Ecto neural progenitor cell (in vitro differentiated cells): ENCODE measurements around the gene CPLX4.
"Not testable (repeated sequence)": the region's sequence is repeated elsewhere in the genome, so short reads cannot be mapped to it uniquely, and the experiment has no call there.

Source experiments
- DNase-seq: peaks from one replicate; pipeline ENCODE4 v3.0.0-alpha.2; 2018; ENCODE audit warnings: low spot score

Gene CPLX4

GRCh38 chr18:59269563-59270119 is 48.8 kb downstream of the CPLX4 start:
- DNase-seq = no peak

DNA sequence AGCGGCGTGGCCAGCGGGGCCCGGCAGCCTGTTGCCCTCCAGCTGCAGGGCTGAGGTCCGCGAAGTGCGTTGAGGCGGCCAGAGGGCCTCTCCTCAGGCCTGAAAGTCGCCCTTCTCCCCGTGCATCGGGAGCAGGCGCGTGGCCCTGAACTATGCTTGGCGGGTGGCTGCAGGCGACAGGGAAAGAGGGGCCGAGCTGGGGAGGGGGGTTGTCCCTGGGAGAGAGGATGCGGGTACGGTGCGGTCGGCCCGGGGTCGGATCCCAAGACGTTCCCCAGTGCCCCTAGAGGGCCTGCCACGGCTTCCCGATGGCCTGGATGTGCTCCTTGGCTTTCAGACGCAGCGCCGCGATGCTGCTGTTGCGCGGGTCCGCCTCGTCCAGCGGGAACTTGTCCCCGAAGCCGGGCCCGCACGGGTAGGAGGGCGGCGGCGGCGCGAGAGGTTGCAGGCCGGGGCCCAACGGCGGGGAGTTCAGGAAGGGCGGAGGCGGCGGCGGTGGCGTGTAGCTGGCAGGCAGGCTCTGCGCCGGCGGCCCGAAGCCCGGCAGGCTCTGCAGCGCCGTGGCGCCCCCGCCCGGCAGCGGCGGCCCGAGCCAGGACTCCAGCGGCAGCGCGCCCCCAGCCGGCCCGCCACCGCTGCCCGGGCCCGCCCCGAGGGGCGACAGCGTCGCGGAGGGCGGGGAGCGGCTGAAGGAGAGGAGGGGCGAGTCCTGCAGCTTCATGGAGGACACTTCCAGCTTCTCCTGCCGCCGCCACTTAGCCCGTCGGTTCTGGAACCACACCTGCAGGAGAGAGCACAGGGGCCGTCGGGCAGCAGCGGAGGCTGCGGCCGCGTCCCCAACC is 49.5 kb downstream of the CPLX4 start:
- peak; percentile 91 for DNase-seq

DNA sequence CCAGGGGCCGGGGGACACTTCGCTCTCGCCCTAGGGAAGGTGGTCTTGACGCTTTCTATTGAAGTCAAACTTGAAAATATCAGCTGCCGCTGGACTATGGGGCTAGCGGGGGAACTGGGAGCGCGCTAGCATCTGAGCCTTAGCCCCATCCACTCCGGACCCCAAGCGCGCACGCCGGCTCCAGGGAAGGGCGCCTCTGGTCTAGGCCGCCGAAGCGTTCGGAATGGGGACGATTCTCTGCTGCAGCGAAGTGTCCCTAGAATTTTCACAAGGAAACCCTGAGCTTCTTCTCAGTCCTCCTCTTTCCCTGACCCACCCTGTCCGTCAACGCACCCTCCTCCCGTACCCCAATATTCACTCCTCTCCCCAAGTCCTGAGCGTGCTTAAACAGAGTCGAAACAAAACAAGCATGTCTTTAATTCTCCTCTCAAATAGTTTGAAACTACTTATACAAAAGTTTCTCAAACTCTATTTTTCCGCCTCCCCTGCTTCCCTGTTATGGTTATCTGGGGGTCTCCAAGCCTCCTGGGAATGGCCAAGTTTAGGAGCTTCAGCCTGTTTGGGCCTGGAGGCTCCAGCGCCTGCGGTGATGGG is 50.2 kb downstream of the CPLX4 start:
- DNase-seq = peak; percentile 48

- peak; percentile 60 for DNase-seq
Observed at GRCh38 chr18:59267503-59268126, 50.8 kb downstream of the CPLX4 start.

- no peak for DNase-seq
Observed at GRCh38 chr18:59266886-59267502, 51.5 kb downstream of the CPLX4 start.

DNA sequence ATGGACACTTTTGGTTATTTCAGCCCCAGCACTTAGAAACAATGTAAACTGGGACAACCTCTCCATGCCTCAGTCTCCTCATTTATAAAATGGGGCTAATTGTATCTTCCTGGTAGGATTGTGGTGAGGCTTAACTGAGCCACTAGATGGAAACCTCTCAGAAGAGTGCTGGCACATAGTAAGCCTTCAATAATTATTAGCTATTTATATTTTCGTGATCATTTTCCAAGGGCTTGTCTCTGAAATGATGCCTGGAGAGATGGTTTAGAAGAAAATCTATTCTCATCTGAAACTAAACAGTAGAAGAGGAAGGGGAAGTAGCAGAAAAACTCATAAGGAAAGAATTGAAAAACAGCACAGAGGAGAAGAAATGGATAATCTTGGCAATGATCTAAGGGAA is 52.0 kb downstream of the CPLX4 start:
- DNase-seq = no peak

DNA sequence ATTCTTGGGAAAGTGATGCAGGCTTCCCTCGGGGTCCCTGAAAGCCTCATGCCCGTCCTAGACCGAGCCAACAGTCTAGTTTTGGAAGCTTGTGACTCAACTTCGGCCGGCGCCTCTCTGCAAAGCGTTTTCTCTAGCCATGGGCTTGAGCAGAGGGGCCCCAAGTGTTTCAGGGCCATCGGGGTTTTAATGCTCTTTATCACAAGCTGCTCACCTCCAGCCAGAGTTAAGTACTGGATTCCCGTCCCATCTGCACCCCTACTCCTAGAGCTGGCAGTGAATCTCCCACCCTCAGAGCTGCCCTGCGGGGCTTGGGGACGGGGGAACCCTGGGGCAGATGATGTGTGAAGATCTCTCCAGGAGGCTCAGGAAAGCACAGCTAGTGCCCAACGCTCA is 52.5 kb downstream of the CPLX4 start:
- DNase-seq = no peak

DNA sequence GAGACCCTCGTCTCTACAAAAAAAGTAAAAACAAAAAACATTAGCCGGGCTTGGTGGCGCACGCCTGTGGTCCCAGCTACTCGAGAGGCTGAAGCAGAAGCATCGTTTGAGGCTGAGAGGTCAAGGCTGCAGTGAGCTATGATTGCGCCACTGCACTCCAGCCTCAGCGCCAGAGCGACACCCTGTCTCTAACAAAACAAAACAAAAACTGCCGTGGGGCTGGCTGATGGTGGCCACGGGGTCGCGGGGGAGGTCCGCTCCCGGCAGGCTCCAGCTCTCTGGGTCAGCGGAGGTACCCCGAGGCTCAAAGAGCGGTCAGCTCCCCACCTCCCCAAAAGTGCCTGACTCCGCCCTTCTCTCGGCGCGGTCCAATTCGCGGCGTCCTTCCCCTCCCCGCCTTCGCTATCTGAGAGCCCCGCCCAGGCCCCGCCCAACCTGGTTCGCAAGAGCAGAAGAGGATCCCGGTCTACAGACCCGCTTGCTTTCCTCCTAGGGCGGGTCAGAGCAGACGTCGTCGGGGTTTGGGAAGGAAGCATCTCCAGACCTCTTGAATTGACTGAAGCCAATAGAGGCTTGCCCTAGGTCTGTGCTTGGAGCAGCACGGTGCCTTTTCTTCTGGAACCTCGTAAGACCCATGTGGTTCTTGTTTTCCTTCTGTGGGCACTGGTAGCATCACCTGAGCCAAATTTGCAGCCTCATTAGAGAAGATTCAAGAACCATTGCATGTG is 53.0 kb downstream of the CPLX4 start:
- DNase-seq = peak; percentile 73

GRCh38 chr18:59264651-59265245 is 53.7 kb downstream of the CPLX4 start:
- peak; percentile 61 for DNase-seq

DNA sequence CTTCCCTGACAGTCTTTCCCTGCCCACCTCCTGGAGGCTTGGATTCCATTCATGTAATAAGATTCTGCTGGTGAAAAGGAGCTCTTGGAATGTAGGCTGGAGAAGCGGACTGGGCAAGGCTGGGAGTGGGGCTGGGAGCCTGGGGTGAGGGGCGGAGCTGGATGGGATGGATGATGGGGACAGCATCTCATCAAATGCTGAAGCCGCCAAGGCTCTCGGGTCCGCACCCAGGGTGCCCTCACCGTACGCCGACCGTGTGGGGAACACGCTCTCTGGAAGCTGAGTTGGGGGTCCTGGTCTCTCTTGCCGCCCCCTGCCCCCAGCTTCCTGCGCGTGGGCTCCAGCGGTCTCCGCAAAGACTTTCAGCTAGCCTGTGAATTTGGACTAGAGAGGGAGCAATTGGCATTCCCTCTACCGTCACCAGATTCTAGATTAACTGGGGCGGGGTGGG is 54.3 kb downstream of the CPLX4 start:
- peak; percentile 69 for DNase-seq

DNA sequence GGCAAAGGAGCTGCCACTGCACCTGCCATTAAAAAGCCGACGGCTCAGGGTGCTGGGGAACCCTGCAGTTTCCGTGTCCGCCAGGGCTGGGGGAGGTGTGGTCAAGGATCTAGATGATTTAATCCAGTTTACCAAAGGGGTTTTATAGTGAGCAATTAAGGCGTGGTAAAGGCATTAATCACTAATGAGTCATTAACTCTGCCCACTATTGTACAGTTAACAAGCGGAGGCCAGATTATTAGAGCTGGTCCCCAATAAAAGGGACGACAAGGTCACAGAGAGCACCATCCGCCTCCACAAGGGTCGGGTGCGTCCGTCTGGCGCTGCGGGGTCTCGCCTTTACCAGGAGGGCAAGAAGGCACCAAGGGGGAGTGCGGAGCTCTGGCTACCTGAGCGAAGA is 54.8 kb downstream of the CPLX4 start:
- DNase-seq = no peak

GRCh38 chr18:59262243-59262642 is 56.2 kb downstream of the CPLX4 start:
- not testable (repeated sequence) for DNase-seq

GRCh38 chr18:59261842-59262241 is 56.6 kb downstream of the CPLX4 start:
- not testable (repeated sequence) for DNase-seq

DNA sequence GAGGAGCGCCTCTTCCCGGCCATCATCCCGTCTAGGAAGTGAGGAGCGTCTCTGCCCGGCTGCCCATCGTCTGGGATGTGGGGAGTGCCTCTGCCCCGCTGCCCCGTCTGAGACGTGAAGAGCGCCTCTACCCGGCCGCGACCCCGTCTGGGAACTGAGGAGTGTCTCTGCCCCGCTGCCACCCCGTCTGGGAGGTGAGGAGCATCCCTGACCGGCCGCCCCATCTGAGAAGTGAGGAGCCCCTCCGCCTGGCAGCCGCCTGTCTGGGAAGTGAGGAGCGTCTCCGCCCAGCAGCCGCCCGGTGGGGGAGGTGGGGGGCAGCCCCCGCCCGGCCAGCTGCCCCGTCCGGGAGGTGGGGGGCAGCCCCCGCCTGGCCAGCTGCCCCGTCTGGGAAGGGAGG is 63.0 kb downstream of the CPLX4 start:
- DNase-seq = not testable (repeated sequence)

DNA sequence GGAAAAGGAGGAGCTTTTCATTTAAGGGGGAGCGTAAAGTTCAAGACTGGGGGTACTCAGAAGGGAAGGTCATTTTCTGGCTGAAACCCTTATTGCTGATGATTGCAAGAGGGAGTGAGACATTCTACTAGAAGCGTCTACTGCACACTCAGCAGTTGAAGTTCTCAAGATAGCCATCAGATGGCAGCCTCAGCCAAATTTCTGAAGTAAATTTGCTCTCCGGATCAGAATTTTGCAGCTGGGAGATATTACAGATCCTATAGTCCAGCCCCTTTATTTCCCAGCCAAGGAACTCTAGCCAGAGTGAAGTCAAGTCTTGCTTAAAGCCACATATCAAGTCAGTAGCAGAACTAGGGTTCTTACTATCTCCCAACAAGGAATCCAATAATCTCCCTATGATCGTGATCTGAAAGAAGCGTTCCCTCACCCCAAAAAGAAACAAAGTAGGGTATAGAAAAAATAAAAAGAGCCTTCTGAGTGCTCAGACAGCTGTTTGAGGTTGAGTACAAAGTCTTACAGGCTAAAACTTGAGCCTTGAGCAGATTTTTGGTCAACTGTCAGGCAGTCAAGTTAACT is 69.2 kb downstream of the CPLX4 start:
- peak; percentile 63 for DNase-seq

DNA sequence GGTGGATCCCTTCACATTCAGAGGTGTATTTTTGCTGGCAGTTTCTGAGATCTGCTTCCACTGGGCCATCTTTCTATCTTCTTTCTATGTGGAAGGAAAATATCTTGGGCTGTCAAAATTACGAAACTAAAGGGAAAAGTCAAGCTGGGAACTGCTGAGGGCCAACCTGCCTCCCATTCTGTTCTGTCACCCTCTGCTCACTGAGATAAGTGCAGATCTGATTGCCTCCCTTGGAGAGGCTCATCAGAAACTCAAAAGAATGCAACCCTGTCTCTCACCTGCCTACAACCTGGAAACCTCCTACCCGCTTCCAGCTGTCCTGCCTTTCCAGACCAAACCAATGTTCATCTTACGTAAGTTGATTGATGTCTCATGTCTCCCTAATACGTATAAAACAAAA is 71.7 kb downstream of the CPLX4 start:
- no peak for DNase-seq
